ENCODE data around the gene ERICH6. TPM values are rescaled to one million over a fixed set of nuclear protein-coding genes. Genes with fewer than 3 reads are reported as not detected.

Gene ERICH6
- total RNA-seq, 1 donor from 2014 or later = not detected

DNA sequence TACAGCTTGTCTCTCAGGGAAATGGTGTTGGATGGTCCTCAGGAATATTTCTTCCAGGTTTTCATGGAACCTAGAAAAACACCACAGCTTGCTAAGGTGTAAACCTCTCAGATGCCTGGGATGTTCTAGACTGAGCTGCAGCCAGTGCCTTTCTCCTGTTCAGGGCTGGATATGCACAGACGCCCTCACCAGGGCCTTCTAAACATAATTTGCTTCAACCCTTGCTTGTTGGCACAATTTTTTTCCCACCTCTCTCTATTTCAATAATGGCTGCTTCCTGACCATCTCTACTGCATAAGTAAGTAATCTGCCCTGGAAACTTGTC is 31.0 kb upstream of the ERICH6 start:
- DNase-seq (no peak), ATAC-seq (no peak)
- TF ChIP-seq, protein P1, sequence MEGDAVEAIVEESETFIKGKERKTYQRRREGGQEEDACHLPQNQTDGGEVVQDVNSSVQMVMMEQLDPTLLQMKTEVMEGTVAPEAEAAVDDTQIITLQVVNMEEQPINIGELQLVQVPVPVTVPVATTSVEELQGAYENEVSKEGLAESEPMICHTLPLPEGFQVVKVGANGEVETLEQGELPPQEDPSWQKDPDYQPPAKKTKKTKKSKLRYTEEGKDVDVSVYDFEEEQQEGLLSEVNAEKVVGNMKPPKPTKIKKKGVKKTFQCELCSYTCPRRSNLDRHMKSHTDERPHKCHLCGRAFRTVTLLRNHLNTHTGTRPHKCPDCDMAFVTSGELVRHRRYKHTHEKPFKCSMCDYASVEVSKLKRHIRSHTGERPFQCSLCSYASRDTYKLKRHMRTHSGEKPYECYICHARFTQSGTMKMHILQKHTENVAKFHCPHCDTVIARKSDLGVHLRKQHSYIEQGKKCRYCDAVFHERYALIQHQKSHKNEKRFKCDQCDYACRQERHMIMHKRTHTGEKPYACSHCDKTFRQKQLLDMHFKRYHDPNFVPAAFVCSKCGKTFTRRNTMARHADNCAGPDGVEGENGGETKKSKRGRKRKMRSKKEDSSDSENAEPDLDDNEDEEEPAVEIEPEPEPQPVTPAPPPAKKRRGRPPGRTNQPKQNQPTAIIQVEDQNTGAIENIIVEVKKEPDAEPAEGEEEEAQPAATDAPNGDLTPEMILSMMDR (IDR thresholded peaks at IDR 0.05) = no peak
- Histone ChIP-seq H3K4me3 (no peak overlapping the region), H3K27ac (no peak overlapping the region), H3K27me3 (ENCODE audit: low read depth) (no peaks in the 10 kb centered on the region), H3K4me1 (peaks cover 15% of the 10 kb centered on the region), H3K9me3 (no peaks in the 10 kb centered on the region), H3K36me3 (no peaks in the 10 kb centered on the region)
- intact Hi-C loops (cut with DNase I) = no loop called here

DNA sequence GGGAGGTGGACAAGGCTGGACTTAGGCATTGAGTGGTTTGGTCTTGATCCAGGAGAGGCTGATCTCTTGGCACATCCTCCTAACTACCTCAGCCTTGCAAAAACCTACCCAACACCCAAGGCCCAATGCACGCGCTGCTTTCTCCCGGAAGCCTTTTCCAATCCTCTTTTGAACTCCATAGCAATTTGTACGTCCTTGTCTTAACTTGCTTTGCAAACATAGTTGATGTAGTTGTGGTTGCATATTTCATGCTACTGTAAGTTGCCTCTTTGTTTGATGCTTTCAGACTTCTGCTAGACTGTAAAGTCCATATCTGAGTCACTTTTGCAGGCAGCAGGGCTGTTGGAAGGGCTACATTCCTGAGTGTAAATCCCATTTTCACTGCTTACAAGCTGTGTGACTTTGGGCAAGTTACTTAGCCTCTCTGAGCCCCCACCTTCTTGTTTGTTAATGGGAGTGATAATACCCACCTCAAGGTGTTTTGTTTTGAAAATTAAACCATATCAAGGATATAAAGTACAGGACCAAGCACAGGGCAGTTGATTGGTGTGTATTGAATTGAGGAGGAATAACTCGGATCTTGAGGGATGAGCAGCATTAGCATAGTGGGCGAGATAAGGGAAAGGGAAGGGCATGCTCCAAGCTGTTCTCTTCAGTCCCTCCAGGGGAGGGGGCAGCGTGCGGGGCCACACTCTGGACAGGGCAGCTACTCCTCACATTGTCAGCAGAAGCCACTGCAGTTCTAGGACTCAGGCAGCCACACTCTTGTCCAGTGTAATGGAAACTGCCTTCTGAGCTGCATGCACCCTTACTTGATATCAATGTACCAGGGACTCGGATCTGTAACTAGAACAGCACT is 30.4 kb upstream of the ERICH6 start:
- H3K4me3 ChIP-seq = no peak overlapping the region
- H3K36me3 ChIP-seq = no peaks in the 10 kb centered on the region
- no peak for DNase-seq
- H3K27ac ChIP-seq = no peak overlapping the region
- no peak for ATAC-seq
- TF ChIP-seq, protein P1 (IDR thresholded peaks at IDR 0.05) = no peak
- intact Hi-C loops (cut with DNase I) = no loop called here
- H3K9me3 ChIP-seq = no peaks in the 10 kb centered on the region
- H3K27me3 ChIP-seq (ENCODE audit: low read depth) = no peaks in the 10 kb centered on the region
- H3K4me1 ChIP-seq = peaks cover 15% of the 10 kb centered on the region

DNA sequence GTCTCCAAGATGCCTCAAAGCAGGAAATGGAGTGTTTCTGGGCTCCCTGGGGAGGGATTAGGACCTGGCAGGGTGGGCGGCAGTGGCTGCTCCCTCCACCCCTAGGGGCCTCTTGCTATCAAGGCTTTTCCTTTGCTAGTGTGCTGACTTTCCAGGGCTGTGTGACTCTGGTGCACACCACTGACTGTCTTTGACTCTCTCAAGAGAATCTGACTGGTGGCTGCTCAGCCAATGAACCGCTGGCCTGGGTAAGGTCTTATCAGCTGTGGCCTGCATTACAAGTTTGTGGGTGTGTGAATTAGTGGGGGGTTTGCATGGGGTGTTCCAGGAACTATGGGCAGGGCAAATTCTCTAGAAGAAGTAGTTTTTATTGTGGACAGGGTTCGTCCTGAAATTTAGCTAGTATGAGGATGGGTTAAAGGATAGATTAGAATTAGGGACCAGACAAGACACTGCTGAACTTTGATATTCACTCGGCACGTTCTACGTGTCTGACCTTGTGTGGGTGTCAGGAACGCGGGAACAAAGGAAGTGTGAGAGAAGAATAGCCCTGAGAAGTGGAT is 29.7 kb upstream of the ERICH6 start:
- ATAC-seq (no peak), DNase-seq (no peak)
- no peak overlapping the region for H3K27ac ChIP-seq
- intact Hi-C loops (cut with DNase I) = no loop called here
- TF ChIP-seq, protein P1 (IDR thresholded peaks at IDR 0.05) = no peak
- peaks cover 12% of the 10 kb centered on the region for H3K4me1 ChIP-seq
- no peaks in the 10 kb centered on the region for H3K36me3 ChIP-seq
- H3K9me3 ChIP-seq = no peaks in the 10 kb centered on the region
- no peak overlapping the region for H3K4me3 ChIP-seq
- H3K27me3 ChIP-seq (ENCODE audit: low read depth) = no peaks in the 10 kb centered on the region

- TF ChIP-seq, protein P1 (IDR thresholded peaks at IDR 0.05) = no peak
- DNase-seq (no peak), ATAC-seq (no peak)
- H3K4me3 ChIP-seq = no peak overlapping the region
- intact Hi-C loops (cut with DNase I) = loop anchor here (10.0 kb wide), 1 partner anchor 135 kb away; no protein-coding TSS in a partner anchor
- H3K27ac ChIP-seq = no peak overlapping the region
- no peaks in the 10 kb centered on the region for H3K9me3 ChIP-seq
- no peaks in the 10 kb centered on the region for H3K4me1 ChIP-seq
- no peaks in the 10 kb centered on the region for H3K27me3 ChIP-seq (ENCODE audit: low read depth)
- H3K36me3 ChIP-seq = no peaks in the 10 kb centered on the region
Measured at GRCh38 chr3:150729682-150730360, 26.1 kb upstream of the ERICH6 start.

- TF ChIP-seq, protein P1 (IDR thresholded peaks at IDR 0.05) = no peak
- Histone ChIP-seq H3K4me1 (no peaks in the 10 kb centered on the region), H3K9me3 (no peaks in the 10 kb centered on the region), H3K27ac (no peak overlapping the region), H3K36me3 (no peaks in the 10 kb centered on the region), H3K4me3 (no peak overlapping the region), H3K27me3 (ENCODE audit: low read depth) (no peaks in the 10 kb centered on the region)
- DNase-seq (no peak), ATAC-seq (peak; percentile 36 to 58)
- intact Hi-C loops (cut with DNase I) = loop anchor here (10.0 kb wide), 1 partner anchor 137 kb away; no protein-coding TSS in a partner anchor
Measured at GRCh38 chr3:150727653-150728502, 24.2 kb upstream of the ERICH6 start.

Data from lower lobe of right lung (tissue), 2 donors.